Suprapubic skin (tissue), 4 donors: ENCODE measurements around the gene COX10.

ENCODE experiments used
- CTCF ChIP-seq, 2 donors: fragments of 200-600 bp in 1 of 2; fragments of 450-650 bp in 1 of 2; sonication (generic) in 1 of 2; IDR thresholded peaks; one replicate each; pipeline ENCODE4 v1.5.1; 2016 to 2019; ENCODE audit warnings: antibody characterized with exemption in 2 of 2, mild to moderate bottlenecking in 1 of 2, moderate library complexity in 1 of 2
- POLR2A ChIP-seq, 2 donors: fragments of 450-650 bp; IDR thresholded peaks; one replicate each; pipeline ENCODE4 v1.6.1; 2017; ENCODE audit warnings: antibody characterized with exemption in 2 of 2, mild to moderate bottlenecking in 2 of 2, moderate library complexity in 2 of 2
- POLR2AphosphoS5 ChIP-seq, 3 donors: sonication (generic); formaldehyde crosslinking; IDR thresholded peaks; one replicate each; pipeline ENCODE4 v1.6.1; 2017; ENCODE audit warnings: antibody characterized with exemption in 3 of 3

- TF ChIP-seq CTCF (IDR thresholded peaks at IDR 0.05) = no peak
- no peak for TF ChIP-seq POLR2AphosphoS5 (IDR thresholded peaks at IDR 0.05)
- TF ChIP-seq POLR2A (IDR thresholded peaks at IDR 0.05) = no peak
Measured at GRCh38 chr17:14057591-14057990, 11.7 kb upstream of the COX10 start.
